K562 (cell line): ENCODE measurements around the gene USP7. TPM values are rescaled to one million over a fixed set of nuclear protein-coding genes. Genes with fewer than 3 reads are reported as not detected.
A peak's percentile ranks its signal among the peaks of the same experiment; 100 is the strongest.

Source experiments
- ATAC-seq: fragments of 200-7000 bp; cut with Tn5 transposase; 3 replicates; pipeline ENCODE4 v1.9.1; 2020; ENCODE audit warnings: moderate library complexity
- BruUV-seq: library from RNA; stranded (reverse); fragments of 400-500 nt; replicated peaks from 2 replicates; lab custom pipeline; 2021; lab: Mats Ljungman, UMichigan
- CTCF ChIA-PET: fragments of 300-600 bp; formaldehyde crosslinking; extraction: SDS; loops from one replicate; lab custom pipeline; 2021; ENCODE audit warnings: low intra/inter-chr PET ratio; lab: Yijun Ruan, JAX
- POLR2A ChIA-PET: fragments of 300-600, 350-650 bp; sonication (Branson Sonifier 250); formaldehyde crosslinking; extraction: SDS; loops from one replicate; lab custom pipeline; 2021; ENCODE audit warnings: antibody characterized with exemption, inconsistent platforms; lab: Yijun Ruan, JAX
- DNase-seq, 4 experiments: peaks; one replicate each; pipeline versions ENCODE4 v3.0.0 to v3.0.0-alpha.2; 2011 to 2018; ENCODE audit warnings: low spot score in 3 of 4, mixed read lengths in 3 of 4; ENCODE audit errors: extremely low read depth in 1 of 4
- FAIRE-seq: peaks from 2 replicates; lab custom pipeline; 2011; peaks lifted over from hg19 to GRCh38; lab: Jason Lieb, UNC
- H2AFZ ChIP-seq: 2 replicates; pipeline ENCODE4 v1.6.0; 2011; ENCODE audit warnings: low read depth, low read length, control low read depth, inconsistent platforms
- H3K27ac ChIP-seq: fragments of 200-600 bp; 3 replicates; pipeline ENCODE4 v1.8.0; 2011; ENCODE audit warnings: low read depth, mild to moderate bottlenecking, control low read depth, inconsistent platforms, low read length, moderate library complexity, mixed read lengths; ENCODE audit errors: extremely low read depth
- H3K27me3 ChIP-seq, 2 experiments: fragments of 300-600 bp in 1 of 2; 2 replicates in 1 of 2; 3 replicates in 1 of 2; pipeline versions ENCODE4 v1.6.0 to v1.8.0; 2011; ENCODE audit warnings: inconsistent platforms in 2 of 2, low read length in 2 of 2, mild to moderate bottlenecking in 1 of 2, mixed read lengths in 1 of 2, moderate library complexity in 1 of 2; ENCODE audit not compliant: control insufficient read depth in 2 of 2, insufficient read depth in 2 of 2
- H3K36me3 ChIP-seq: fragments of 300-600 bp; 3 replicates; pipeline ENCODE4 v1.8.0; 2011; ENCODE audit warnings: mild to moderate bottlenecking, low read length, inconsistent platforms; ENCODE audit not compliant: control insufficient read depth, insufficient read depth
- H3K4me1 ChIP-seq, 2 experiments: fragments of 200-600 bp in 1 of 2; replicated peaks in 1 of 2; 2 replicates in 1 of 2; 3 replicates in 1 of 2; pipeline versions ENCODE4 v1.5.1 to v1.8.0; 2011; ENCODE audit warnings: inconsistent platforms in 2 of 2, low read length in 2 of 2, mild to moderate bottlenecking in 1 of 2, mixed read lengths in 1 of 2, moderate library complexity in 1 of 2; ENCODE audit not compliant: control insufficient read depth in 2 of 2, insufficient read depth in 2 of 2
- H3K4me2 ChIP-seq: 2 replicates; pipeline ENCODE4 v1.6.1; 2011; ENCODE audit warnings: low read length, control low read depth, inconsistent platforms, mixed read lengths; ENCODE audit not compliant: insufficient read depth
- H3K4me3 ChIP-seq: fragments of 200-600 bp; sonication (generic), shearing (Covaris generic); 2 replicates; pipeline ENCODE4 v1.5.1; 2016; ENCODE audit warnings: control low read depth, inconsistent platforms
- H3K79me2 ChIP-seq: fragments of 200-600 bp; 3 replicates; pipeline ENCODE4 v1.8.0; 2011; ENCODE audit warnings: low read length, inconsistent platforms; ENCODE audit not compliant: control insufficient read depth, insufficient read depth
- H3K9ac ChIP-seq, 2 experiments: 2 replicates each; pipeline versions ENCODE4 v1.6.0 to v1.6.1; 2011; ENCODE audit warnings: low read depth in 2 of 2, low read length in 2 of 2, control low read depth in 1 of 2, inconsistent platforms in 1 of 2, mild to moderate bottlenecking in 1 of 2, mixed read lengths in 1 of 2; ENCODE audit not compliant: insufficient read depth in 1 of 2
- H3K9me1 ChIP-seq: one replicate; pipeline ENCODE4 v1.6.0; 2011; ENCODE audit warnings: inconsistent platforms, mild to moderate bottlenecking, low read length, moderate library complexity; ENCODE audit not compliant: control insufficient read depth, insufficient read depth
- H3K9me3 ChIP-seq: replicated peaks from 2 replicates; pipeline ENCODE4 v1.5.1; 2011; ENCODE audit warnings: low read depth, low read length, inconsistent platforms; ENCODE audit not compliant: control insufficient read depth, insufficient read depth
- H4K20me1 ChIP-seq: replicated peaks from 2 replicates; pipeline ENCODE4 v1.6.1; 2011; ENCODE audit warnings: low read length, inconsistent platforms, mixed read lengths; ENCODE audit not compliant: control insufficient read depth, insufficient read depth
- EZH2 ChIP-seq: IDR thresholded peaks from 2 replicates; pipeline ENCODE4 v1.6.1; 2012; ENCODE audit warnings: low read depth, mild to moderate bottlenecking, inconsistent platforms, low read length, borderline replicate concordance
- MAX ChIP-seq: sonication (generic); formaldehyde crosslinking; IDR thresholded peaks from 2 replicates; pipeline ENCODE4 v1.9.0; 2022; ENCODE audit warnings: mild to moderate bottlenecking, missing genetic modification reagents
- MBD2 ChIP-seq: sonication (generic); IDR thresholded peaks from 2 replicates; pipeline ENCODE4 v1.6.1; 2016; ENCODE audit warnings: low read depth, borderline replicate concordance
- POLR2B ChIP-seq: fragments of 450-650 bp; IDR thresholded peaks from 2 replicates; pipeline ENCODE4 v1.6.1; 2018; ENCODE audit warnings: low read depth; ENCODE audit not compliant: partially characterized antibody
- PTRF ChIP-seq: fragments of 450-650 bp; IDR thresholded peaks from 2 replicates; pipeline ENCODE4 v1.6.1; 2016; ENCODE audit warnings: mild to moderate bottlenecking, missing genetic modification characterization, missing compliant biosample characterization
- REST ChIP-seq, 2 experiments: fragments of 450-650 bp; formaldehyde crosslinking in 1 of 2; IDR thresholded peaks; 2 replicates each; pipeline versions ENCODE4 v1.4.0 to v1.6.1; 2014 to 2020; ENCODE audit warnings: mild to moderate bottlenecking in 2 of 2, borderline replicate concordance in 1 of 2, low read depth in 1 of 2
- SUPT5H ChIP-seq: fragments of 450-650 bp; IDR thresholded peaks from 2 replicates; pipeline ENCODE4 v1.6.1; 2016
- WGBS: fragments of 100-300 bp; shearing (Covaris generic); methylation state at CpG from one replicate; pipeline ENCODE4 v1.1.6; 2016; ENCODE audit warnings: low coverage, mixed read lengths; ENCODE audit not compliant: insufficient coverage; ENCODE audit errors: missing lambda C conversion rate; 5-methylcytosine and 5-hydroxymethylcytosine counted together
- in situ Hi-C: fragments of 300-500 bp; cut with MboI; formaldehyde crosslinking; loops from 4 replicates; pipeline ENCODE4 v1.15.0; 2018; ENCODE audit warnings: inconsistent platforms, mixed read lengths
- intact Hi-C: fragments of 100-400 bp; cut with micrococcal nuclease; formaldehyde crosslinking; loops from 2 replicates; pipeline ENCODE4 v1.14.2; 2022
- polyA plus RNA-seq, 8 experiments: library from polyadenylated mRNA; depleted of rRNA in 4 of 8; stranded (reverse) in 5 of 8; unstranded in 3 of 8; fragments of >200 nt; fragmentation: Nextera tagmentation in 2 of 8; fragmentation: Illumina TruSeq in 1 of 8; extraction: Ambion mirVana in 2 of 8; extraction: Trizol in 1 of 8; gene quantifications; 2 replicates each; pipeline versions ENCODE4 v1.2.1 to v1.2.3, GENCODE V29; 2011 to 2014; ENCODE audit warnings: inconsistent platforms in 1 of 8, missing spikeins in 1 of 8
- total RNA-seq, 7 experiments: library from RNA; depleted of rRNA in 6 of 7; stranded (reverse); fragments of >200 nt in 6 of 7; fragmentation: Illumina TruSeq in 2 of 7; extraction: Trizol in 2 of 7; gene quantifications; 2 replicates each; pipeline versions ENCODE4 v1.2.1 to v1.2.3, GENCODE V29; 2011 to 2021; ENCODE audit warnings: low replicate concordance in 1 of 7
- TF ChIP-seq, protein P1 (sequence below): sonication (generic); formaldehyde crosslinking; IDR thresholded peaks from 2 replicates; pipeline ENCODE4 v1.8.1; 2023; ENCODE audit warnings: mild to moderate bottlenecking, missing genetic modification reagents
- TF ChIP-seq, protein P2 (sequence below): fragments of 250-450 bp; sonication (Bioruptor Pico); IDR thresholded peaks from 2 replicates; pipeline ENCODE4 v1.8.0; 2021; ENCODE audit warnings: moderate library complexity, mild to moderate bottlenecking, inconsistent platforms

The USP7 gene
- total and polyA plus RNA-seq, 9 of the 15 experiments (the other 6 are each of a cell fraction or from before 2014, with no cell fraction given) = 17.1 to 145 (median 57.9) TPM

DNA sequence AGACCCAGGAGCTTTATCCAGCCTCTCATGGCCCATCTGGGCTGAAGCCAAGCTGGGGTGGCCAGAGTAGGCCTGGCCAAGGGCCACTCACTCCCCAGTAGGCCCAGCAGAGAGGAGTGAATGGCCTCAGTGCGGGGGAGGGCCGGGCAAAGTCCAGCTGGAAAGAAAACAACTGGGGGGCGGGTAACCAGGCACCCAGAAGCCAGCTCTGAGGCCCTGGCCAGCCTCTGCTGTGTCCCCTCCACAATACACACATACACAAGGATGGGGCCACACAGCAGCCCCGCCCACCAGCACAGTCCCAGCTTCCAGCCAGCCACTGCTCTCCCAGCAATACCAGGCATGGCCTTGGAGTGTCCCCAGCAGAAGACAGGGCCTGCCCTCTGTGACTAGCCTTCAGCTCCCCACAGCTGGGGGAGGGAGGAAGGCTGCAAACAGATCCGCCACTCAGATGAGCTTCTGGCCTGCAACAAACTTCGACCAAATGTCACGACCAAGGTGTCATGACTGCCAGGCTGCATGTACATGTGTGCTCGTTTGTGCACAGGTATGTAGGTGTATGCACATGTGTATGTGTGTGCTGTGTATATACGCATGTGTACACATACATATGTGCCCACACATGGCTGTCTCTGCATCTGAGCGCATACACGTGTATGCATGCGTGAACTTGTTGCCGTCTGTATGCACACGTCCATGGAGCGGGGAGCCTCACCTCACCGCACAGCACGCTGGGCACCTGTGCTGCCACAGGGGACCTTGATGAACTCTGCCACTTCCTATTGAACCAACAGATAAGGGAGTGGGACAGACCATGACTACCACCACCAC, 99.9 kb downstream of the USP7 start:
- H3K27ac ChIP-seq = no peak overlapping the region
- POLR2A ChIA-PET = interaction anchor here (0.7 to 1.7 kb wide), 5 partner anchors 10 to 145 kb away, joined by 3 to 11 read pairs (median 3); partner anchors contain the start of gene LITAFD
- peak; percentile 4; the same call in 1 of the 2 replicates for TF ChIP-seq REST (IDR thresholded peaks at IDR 0.05; ENCODE audit: borderline replicate concordance)
- TF ChIP-seq REST (CRISPR knock-in tag; IDR thresholded peaks at IDR 0.05; ENCODE audit: low read depth) = no peak
- TF ChIP-seq, protein P1, sequence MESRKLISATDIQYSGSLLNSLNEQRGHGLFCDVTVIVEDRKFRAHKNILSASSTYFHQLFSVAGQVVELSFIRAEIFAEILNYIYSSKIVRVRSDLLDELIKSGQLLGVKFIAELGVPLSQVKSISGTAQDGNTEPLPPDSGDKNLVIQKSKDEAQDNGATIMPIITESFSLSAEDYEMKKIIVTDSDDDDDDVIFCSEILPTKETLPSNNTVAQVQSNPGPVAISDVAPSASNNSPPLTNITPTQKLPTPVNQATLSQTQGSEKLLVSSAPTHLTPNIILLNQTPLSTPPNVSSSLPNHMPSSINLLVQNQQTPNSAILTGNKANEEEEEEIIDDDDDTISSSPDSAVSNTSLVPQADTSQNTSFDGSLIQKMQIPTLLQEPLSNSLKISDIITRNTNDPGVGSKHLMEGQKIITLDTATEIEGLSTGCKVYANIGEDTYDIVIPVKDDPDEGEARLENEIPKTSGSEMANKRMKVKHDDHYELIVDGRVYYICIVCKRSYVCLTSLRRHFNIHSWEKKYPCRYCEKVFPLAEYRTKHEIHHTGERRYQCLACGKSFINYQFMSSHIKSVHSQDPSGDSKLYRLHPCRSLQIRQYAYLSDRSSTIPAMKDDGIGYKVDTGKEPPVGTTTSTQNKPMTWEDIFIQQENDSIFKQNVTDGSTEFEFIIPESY (CRISPR knock-in tag) = peak; percentile 27; the same call in 1 of the 2 replicates
- TF ChIP-seq EZH2 = no peak
- peak; percentile 20; the same call in 1 of the 2 replicates for TF ChIP-seq MAX (CRISPR knock-in tag)
- no peak for TF ChIP-seq MBD2
- TF ChIP-seq SUPT5H = 0 out of 2 replicates have a peak, but pooled peaks have one; percentile 11
- TF ChIP-seq PTRF (tag) = no peak
- TF ChIP-seq, protein P2, sequence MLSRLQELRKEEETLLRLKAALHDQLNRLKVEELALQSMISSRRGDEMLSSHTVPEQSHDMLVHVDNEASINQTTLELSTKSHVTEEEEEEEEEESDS (CRISPR knock-in tag) = no peak
- TF ChIP-seq POLR2B = no peak

More for the DNA sequence above, 99.9 kb downstream of the USP7 start:
- Histone ChIP-seq H3K27me3 (no peaks in the 10 kb centered on the region), H2AFZ (no peak overlapping the region), H3K79me2 (peaks cover 88% of the 10 kb centered on the region), H4K20me1 (peaks cover 55% of the 10 kb centered on the region), H3K9ac (peak overlapping the region in 1 of 2 experiments; percentile 53; a peak in 2 of 4 replicates), H3K4me2 (no peak overlapping the region), H3K4me3 (no peak overlapping the region), H3K9me1 (peaks cover 18% of the 10 kb centered on the region), H3K36me3 (peaks cover 27% of the 10 kb centered on the region; the same call in 1 of the 3 replicates), H3K4me1 (peaks cover 47 to 77% of the 10 kb centered on the region in 2 experiments), H3K9me3 (no peaks in the 10 kb centered on the region)
- no TSS peak for BruUV-seq
- in situ Hi-C loops = no loop called here
- DNase-seq (peak; percentile 49 to 74 (median 60)), ATAC-seq (peak; percentile 75), FAIRE-seq (peak; percentile 93)
- intact Hi-C loops = no loop called here
- CTCF ChIA-PET = interaction anchor here (0.7 to 1.1 kb wide), 3 partner anchors 17 to 270 kb away, joined by 3 to 4 read pairs (median 4); no protein-coding TSS in a partner anchor
- WGBS = 65% methylated on average over 17 of the region's 17 CpGs
